Right forelimb (tissue), 1 donor: ENCODE results near the gene TEPSIN.
A peak's percentile ranks its signal among the peaks of the same experiment; 100 is the strongest.
"Not testable (repeated sequence)": the region's sequence is repeated elsewhere in the genome, so short reads cannot be mapped to it uniquely, and the experiment has no call there.

Experiments
- DNase-seq: peaks from one replicate; pipeline ENCODE4 v3.0.0-alpha.2; 2018

TEPSIN gene

GRCh38 chr17:81234940-81235821 lies 3.7 kb downstream of the TEPSIN start:
- DNase-seq = no peak

- DNase-seq = no peak
These were observed 4.4 kb downstream of the TEPSIN start for GRCh38 chr17:81234506-81234855.

- no peak for DNase-seq
These were observed 4.9 kb downstream of the TEPSIN start for GRCh38 chr17:81233811-81234505.

- DNase-seq = no peak
These were observed 5.5 kb downstream of the TEPSIN start for GRCh38 chr17:81233316-81233715.

- no peak for DNase-seq
These were observed 6.1 kb downstream of the TEPSIN start for GRCh38 chr17:81232616-81233241.

- DNase-seq = no peak
These were observed 6.9 kb downstream of the TEPSIN start for GRCh38 chr17:81231766-81232581.

- DNase-seq = no peak
These were observed 7.7 kb downstream of the TEPSIN start for GRCh38 chr17:81231121-81231645.

GRCh38 chr17:81230043-81230820 lies 8.6 kb downstream of the TEPSIN start:
- DNase-seq = no peak

- no peak for DNase-seq
These were observed 9.3 kb downstream of the TEPSIN start for GRCh38 chr17:81229666-81229920.

- DNase-seq = no peak
These were observed 9.8 kb downstream of the TEPSIN start for GRCh38 chr17:81228834-81229665.

- DNase-seq = no peak
These were observed 10.4 kb downstream of the TEPSIN start for GRCh38 chr17:81228420-81228819.

GRCh38 chr17:81227630-81228029 lies 11.2 kb downstream of the TEPSIN start:
- not testable (repeated sequence) for DNase-seq

- no peak for DNase-seq
These were observed 15.1 kb downstream of the TEPSIN start for GRCh38 chr17:81223762-81224130.

GRCh38 chr17:81222906-81223761 lies 15.7 kb downstream of the TEPSIN start, which contains the start of gene CEP131:
Gene CEP131 (minus strand): TSS chr17:81222965. CDS start chr17:81220056, 2,909 bp downstream.
- peak; percentile 99 for DNase-seq

GRCh38 chr17:81222620-81222905 lies 16.3 kb downstream of the TEPSIN start:
- no peak for DNase-seq

GRCh38 chr17:81221842-81222619 lies 16.8 kb downstream of the TEPSIN start:
- no peak for DNase-seq

GRCh38 chr17:81221371-81221841 lies 17.4 kb downstream of the TEPSIN start:
- no peak for DNase-seq

- no peak for DNase-seq
These were observed 19.2 kb downstream of the TEPSIN start for GRCh38 chr17:81219476-81220180.

GRCh38 chr17:81218991-81219390 lies 19.9 kb downstream of the TEPSIN start:
- DNase-seq = no peak
